Central memory CD8-positive, alpha-beta T cell (primary cell): Measurements from ENCODE around the gene NOTUM.
"Not testable (repeated sequence)": the region's sequence is repeated elsewhere in the genome, so short reads cannot be mapped to it uniquely, and the experiment has no call there.

Experiments used
- ATAC-seq: fragments of 150-1000 bp; cut with Tn5 transposase; replicated peaks from 2 replicates; pipeline ENCODE4 v1.10.0; 2022; ENCODE audit warnings: mild to moderate bottlenecking, moderate FRiP score, moderate number of reproducible peaks; ENCODE audit not compliant: poor library complexity, severe bottlenecking; ENCODE audit errors: extremely low read depth
- DNase-seq, 2 donors: peaks; one replicate each; pipeline ENCODE4 v3.0.0; 2021; ENCODE audit warnings: low spot score in 2 of 2
- H3K27ac Mint-ChIP-seq: one replicate; pipeline ENCODE4 v1.8.0; 2022; ENCODE audit warnings: low read depth, mild to moderate bottlenecking, moderate library complexity, mixed read lengths
- H3K27me3 Mint-ChIP-seq: one replicate; pipeline ENCODE4 v1.8.0; 2022; ENCODE audit warnings: mixed read lengths
- H3K36me3 Mint-ChIP-seq: one replicate; pipeline ENCODE4 v1.8.0; 2022; ENCODE audit warnings: mild to moderate bottlenecking, moderate library complexity, mixed read lengths; ENCODE audit not compliant: insufficient read depth
- H3K4me1 Mint-ChIP-seq: one replicate; pipeline ENCODE4 v1.8.0; 2022; ENCODE audit warnings: mixed read lengths
- H3K4me3 Mint-ChIP-seq: one replicate; pipeline ENCODE4 v1.8.0; 2022; ENCODE audit warnings: mild to moderate bottlenecking, moderate library complexity, mixed read lengths
- H3K9me3 Mint-ChIP-seq: one replicate; pipeline ENCODE4 v1.8.0; 2022; ENCODE audit warnings: mixed read lengths

NOTUM gene

DNA sequence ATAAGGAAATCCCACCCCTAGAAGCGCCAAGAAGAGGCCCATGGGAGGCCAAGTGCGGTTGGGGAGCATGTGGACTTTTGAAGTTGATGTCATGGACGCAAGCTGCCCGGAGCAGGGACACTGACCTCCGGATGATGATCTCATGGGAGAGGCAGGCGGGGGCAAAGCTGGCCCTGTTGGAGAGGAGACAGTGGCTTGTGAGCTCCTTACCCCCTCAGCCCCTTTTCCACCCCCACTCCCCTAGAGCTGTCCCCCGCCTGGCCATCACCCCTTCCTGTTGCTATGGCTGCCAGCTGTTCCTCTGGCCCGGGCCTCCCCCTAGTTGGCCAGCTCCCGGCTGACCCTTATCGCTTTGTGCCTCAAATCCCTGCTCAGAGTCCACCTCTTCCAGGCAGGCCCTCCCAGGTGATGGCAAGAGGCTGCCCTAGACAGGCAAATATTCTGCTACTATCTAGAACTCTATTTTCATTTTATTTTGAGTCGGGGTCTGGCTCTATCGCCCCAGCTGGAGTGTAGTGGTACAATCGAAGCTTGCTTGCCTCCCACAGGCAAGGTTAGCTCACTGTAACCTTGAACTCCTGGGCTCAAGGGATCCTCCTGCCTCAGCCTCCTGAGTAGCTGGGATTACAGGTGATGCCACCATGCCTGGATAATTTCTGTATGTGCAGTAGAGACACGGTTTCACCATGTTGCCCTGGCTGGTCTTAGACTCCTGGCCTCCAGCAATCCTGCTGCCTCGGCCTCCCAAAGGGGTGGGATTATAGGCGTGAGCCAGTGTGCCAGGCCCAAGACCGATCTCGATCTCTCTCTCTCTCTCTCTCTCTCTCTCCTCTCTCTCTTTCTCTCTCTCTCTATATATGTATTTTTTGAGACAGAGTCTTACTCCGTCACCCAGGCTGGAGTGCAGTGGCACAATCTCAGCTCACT is 6.6 kb downstream of the NOTUM start:
- Mint-ChIP-seq H3K36me3 (peaks cover under 1% of the 10 kb centered on the region), H3K9me3 (no peaks in the 10 kb centered on the region), H3K27ac (no peak overlapping the region), H3K27me3 (peaks cover 22% of the 10 kb centered on the region), H3K4me3 (no peak overlapping the region), H3K4me1 (peaks cover 5% of the 10 kb centered on the region)
- ATAC-seq = no peak
- DNase-seq = no peak

GRCh38 chr17:81953443-81953842 is 7.5 kb downstream of the NOTUM start:
- H3K4me3 Mint-ChIP-seq = not testable (repeated sequence)

GRCh38 chr17:81952792-81953228 is 8.2 kb downstream of the NOTUM start:
- no peak overlapping the region for H3K27ac Mint-ChIP-seq
- ATAC-seq (no peak), DNase-seq (no peak)
- H3K4me3 Mint-ChIP-seq = no peak overlapping the region
- H3K27me3 Mint-ChIP-seq = peaks cover 9% of the 10 kb centered on the region
- peaks cover 1% of the 10 kb centered on the region for H3K36me3 Mint-ChIP-seq
- H3K9me3 Mint-ChIP-seq = no peaks in the 10 kb centered on the region
- no peaks in the 10 kb centered on the region for H3K4me1 Mint-ChIP-seq

More at GRCh38 chr17:81953443-81953842, 7.5 kb downstream of the NOTUM start:
- not testable (repeated sequence) for H3K9me3 Mint-ChIP-seq, H3K4me1 Mint-ChIP-seq, ATAC-seq, H3K36me3 Mint-ChIP-seq, H3K27ac Mint-ChIP-seq, DNase-seq
- peaks cover 15% of the 10 kb centered on the region for H3K27me3 Mint-ChIP-seq

DNA sequence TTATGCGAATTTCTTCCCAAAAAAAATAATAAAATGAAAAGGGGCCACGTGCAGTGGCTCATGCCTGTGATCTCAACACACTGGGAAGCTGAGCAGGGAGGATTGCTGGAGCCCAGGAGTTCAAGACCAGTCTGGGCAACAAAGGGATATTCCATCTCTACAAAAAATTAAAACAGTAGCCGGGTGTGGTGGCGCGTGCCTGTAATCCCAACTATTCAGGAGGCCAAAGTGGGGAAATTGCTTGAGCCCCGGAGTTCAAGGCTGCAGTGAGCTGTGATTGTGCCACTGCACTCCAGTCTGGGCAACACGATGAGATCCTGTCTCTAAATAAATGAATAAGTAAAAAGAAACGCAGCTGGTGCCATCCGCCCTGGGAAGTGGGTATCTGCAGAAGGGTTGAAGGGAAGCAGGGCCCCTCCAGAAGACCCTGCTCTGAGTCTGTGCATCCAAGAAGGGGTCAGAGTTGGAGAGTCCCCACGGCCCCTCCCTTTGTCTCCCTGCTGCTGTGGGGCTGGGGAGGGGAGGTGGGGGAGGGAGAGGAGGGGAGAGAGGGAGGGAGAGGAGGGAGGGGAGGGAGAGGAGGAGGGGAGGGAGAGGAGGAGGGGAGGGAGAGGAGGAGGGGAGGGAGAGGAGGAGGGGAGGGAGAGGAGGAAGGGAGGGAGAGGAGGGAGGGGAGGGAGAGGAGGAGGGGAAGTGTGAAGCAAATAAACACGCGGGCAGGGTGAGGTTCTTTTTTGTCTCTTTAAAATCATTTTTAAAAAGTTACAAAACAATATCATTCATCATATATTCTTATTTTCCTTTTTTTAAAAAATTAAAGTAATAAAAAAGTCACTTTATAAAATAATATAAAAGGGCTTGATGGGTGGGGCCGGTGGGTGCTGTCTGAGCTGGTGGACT is 9.0 kb downstream of the NOTUM start:
- Mint-ChIP-seq H3K4me1 (no peaks in the 10 kb centered on the region), H3K27me3 (peaks cover 5% of the 10 kb centered on the region), H3K9me3 (no peaks in the 10 kb centered on the region), H3K27ac (no peak overlapping the region), H3K4me3 (no peak overlapping the region), H3K36me3 (peaks cover 1% of the 10 kb centered on the region)
- DNase-seq = no peak
- ATAC-seq = no peak

- Mint-ChIP-seq H3K4me3 (no peak overlapping the region), H3K9me3 (no peaks in the 10 kb centered on the region), H3K27me3 (peaks cover 8% of the 10 kb centered on the region), H3K36me3 (peaks cover 1% of the 10 kb centered on the region), H3K27ac (no peak overlapping the region), H3K4me1 (no peaks in the 10 kb centered on the region)
- ATAC-seq (no peak), DNase-seq (no peak)
These were observed 10.5 kb downstream of the NOTUM start for GRCh38 chr17:81950501-81950900.

DNA sequence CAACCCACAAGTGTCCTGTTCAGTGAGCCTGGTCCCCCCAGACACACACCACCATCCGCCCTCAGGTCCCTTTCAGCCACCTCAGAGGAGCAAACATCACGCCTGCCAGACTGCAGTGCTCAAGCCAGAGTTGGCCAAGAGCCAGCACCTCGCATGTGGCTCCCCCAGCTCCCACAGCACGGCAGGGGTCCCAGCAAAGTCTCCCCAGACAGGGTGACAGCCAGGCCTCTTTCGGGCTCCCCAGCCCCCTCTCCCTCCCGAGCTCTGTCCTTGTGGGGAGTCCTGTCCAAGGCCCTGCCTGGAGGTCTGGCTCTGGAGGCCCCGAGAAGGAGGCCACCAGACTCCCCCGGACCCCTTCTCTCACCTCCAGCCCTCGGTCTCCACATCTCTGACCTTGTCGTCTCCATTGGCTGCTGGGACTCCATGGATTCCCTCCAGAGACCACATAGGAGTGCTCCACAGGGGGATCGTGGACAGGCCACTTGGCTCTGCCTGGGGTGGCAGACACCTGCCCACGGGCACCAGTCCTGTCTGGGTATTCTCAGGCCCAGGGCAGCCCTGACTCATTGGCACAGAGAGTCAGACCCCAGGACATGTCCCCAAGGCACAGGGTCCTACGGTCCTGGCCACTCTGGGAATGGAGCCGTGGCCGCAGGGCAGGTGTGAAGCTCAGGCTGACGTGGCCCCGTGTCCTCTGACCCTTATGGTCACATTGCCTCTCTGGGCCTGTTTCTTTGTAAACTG is 12.2 kb downstream of the NOTUM start:
- H3K4me3 Mint-ChIP-seq = no peak overlapping the region
- peaks cover 1% of the 10 kb centered on the region for H3K36me3 Mint-ChIP-seq
- no peaks in the 10 kb centered on the region for H3K9me3 Mint-ChIP-seq
- DNase-seq (no peak), ATAC-seq (no peak)
- no peak overlapping the region for H3K27ac Mint-ChIP-seq
- H3K27me3 Mint-ChIP-seq = peaks cover 8% of the 10 kb centered on the region
- no peaks in the 10 kb centered on the region for H3K4me1 Mint-ChIP-seq

DNA sequence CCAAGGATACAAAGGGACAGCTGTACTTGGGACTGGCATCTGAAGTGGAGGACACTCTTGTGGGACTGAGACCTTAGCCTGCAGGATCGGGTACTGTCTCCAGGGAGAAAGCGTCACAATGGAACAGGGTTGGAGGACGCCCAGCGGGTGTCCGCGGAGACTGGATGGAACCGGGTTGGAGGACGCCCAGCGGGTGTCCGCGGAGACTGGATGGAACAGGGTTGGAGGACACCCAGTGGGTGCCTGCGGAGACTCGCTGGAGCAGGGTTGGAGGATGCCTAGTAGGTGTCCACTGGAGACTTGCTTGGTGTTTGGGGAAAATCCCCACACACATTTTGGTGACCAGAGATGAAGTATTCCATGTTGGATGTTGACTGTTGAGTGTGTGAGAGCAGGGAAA is 13.8 kb downstream of the NOTUM start, which contains the start of gene MYADML2:
Gene MYADML2 (minus strand): TSS at position 45 of the 400 bp plus-strand sequence. CDS start 5,492 bp downstream, outside the sequence.
- no peaks in the 10 kb centered on the region for H3K9me3 Mint-ChIP-seq
- no peak for DNase-seq
- ATAC-seq = no peak
- no peak within 1 kb of the TSS for H3K27ac Mint-ChIP-seq
- peaks cover 1% of the 10 kb centered on the region for H3K36me3 Mint-ChIP-seq
- peaks cover 15% of the 10 kb centered on the region for H3K27me3 Mint-ChIP-seq
- no peaks in the 10 kb centered on the region for H3K4me1 Mint-ChIP-seq
- no peak within 1 kb of the TSS for H3K4me3 Mint-ChIP-seq

DNA sequence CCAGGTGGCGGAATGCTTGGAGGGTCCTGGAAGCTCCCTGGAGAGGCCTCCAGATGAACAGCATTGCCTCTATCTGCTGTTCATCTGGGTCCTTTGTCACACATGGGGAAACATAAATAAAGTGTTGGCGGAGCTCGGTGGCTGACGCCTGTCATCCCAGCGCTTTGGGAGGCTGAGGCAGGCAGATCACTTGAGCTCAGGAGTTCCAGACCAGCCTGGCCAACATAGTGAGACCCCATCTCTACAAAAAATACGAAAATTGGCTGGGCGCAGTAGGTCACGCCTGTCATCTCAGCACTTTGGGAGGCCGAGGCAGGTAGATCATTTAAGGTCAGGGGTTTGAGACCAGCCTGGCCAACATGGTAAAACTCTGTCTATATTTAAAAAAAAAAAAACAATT is 16.1 kb downstream of the NOTUM start:
- Mint-ChIP-seq H3K36me3 (peaks cover 1% of the 10 kb centered on the region), H3K27ac (no peak overlapping the region), H3K27me3 (peaks cover 26% of the 10 kb centered on the region), H3K9me3 (no peaks in the 10 kb centered on the region), H3K4me1 (no peaks in the 10 kb centered on the region), H3K4me3 (no peak overlapping the region)
- DNase-seq (no peak), ATAC-seq (no peak)

DNA sequence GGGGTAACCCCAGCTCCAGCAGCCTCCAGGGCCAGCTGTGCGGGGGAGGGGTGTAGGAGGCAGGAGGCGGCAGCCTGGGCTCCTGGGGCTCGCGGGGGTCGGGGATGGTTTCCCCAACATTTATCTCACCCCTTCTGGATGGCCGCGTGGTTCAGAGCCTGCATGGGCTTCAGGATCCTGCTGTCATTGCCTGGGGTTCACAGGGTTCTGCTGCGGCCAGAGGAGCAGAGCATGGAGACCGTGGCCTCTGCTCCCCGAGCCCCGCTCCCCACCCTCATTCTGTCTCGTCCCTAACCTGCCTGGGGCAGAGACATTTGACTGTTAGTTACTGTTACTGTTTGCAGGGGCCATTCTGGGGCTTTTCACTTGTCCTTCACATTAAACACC is 18.8 kb downstream of the NOTUM start:
- H3K9me3 Mint-ChIP-seq = no peaks in the 10 kb centered on the region

DNA sequence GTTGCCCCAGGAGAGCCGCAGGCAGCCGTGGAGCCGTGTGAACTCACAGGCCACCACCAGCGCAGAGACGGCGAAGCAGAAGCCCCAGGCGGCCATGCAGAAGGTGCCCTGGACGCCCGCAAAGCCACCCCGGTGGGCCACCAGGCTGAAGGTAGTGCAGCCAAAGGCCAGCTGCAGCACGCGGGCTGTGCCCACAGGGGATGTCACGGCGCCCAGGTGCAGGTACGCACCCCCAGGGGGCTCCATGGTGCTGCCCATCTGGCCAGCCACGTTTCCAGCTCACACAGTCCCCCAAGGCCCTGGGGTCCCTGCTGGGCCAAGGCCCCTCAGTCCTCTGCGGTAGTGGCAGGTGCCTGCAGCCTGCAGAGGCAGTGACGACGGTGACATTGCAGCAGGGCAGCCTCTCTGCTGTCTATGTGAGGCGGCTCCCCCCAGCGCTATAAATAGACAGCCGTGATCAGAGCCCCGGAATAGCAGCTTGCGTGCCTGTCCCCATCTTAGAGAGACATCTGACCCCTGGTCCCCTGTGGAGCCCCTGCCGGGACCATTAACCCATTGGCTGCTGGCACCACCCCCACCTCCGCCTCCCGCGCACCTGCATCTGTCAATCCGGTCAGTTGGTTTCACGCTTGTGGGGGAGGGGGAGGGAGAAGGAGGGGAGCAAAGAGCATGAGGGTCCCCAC is 19.4 kb downstream of the NOTUM start:
- Mint-ChIP-seq H3K9me3 (no peaks in the 10 kb centered on the region), H3K27ac (no peak overlapping the region), H3K36me3 (peaks cover 1% of the 10 kb centered on the region), H3K27me3 (peaks cover 18% of the 10 kb centered on the region), H3K4me1 (peaks cover 5% of the 10 kb centered on the region), H3K4me3 (no peak overlapping the region)
- no peak for DNase-seq
- ATAC-seq = no peak

More for the DNA sequence above, 18.8 kb downstream of the NOTUM start:
- Mint-ChIP-seq H3K27me3 (peaks cover 23% of the 10 kb centered on the region), H3K4me1 (peaks cover 5% of the 10 kb centered on the region), H3K4me3 (no peak overlapping the region), H3K36me3 (peaks cover 1% of the 10 kb centered on the region), H3K27ac (no peak overlapping the region)
- ATAC-seq (no peak), DNase-seq (no peak)

GRCh38 chr17:81940538-81941483 is 20.2 kb downstream of the NOTUM start:
- H3K4me1 Mint-ChIP-seq = peaks cover 5% of the 10 kb centered on the region
- ATAC-seq (no peak), DNase-seq (no peak)
- no peaks in the 10 kb centered on the region for H3K9me3 Mint-ChIP-seq
- H3K36me3 Mint-ChIP-seq = peaks cover 1% of the 10 kb centered on the region
- no peak overlapping the region for H3K27ac Mint-ChIP-seq
- no peak overlapping the region for H3K4me3 Mint-ChIP-seq
- peaks cover 18% of the 10 kb centered on the region for H3K27me3 Mint-ChIP-seq
